LoVo (cell line): Measurements from ENCODE around the gene PDZD2.
"Not testable (repeated sequence)": the region's sequence is repeated elsewhere in the genome, so short reads cannot be mapped to it uniquely, and the experiment has no call there.

Experiments
- DNase-seq: peaks from one replicate; pipeline ENCODE4 v3.0.0-alpha.2; 2016; ENCODE audit warnings: low spot score

Gene PDZD2

GRCh38 chr5:31691408-31691807 is 52.5 kb downstream of the PDZD2 start:
- not testable (repeated sequence) for DNase-seq

- no peak for DNase-seq
Measured at GRCh38 chr5:31692561-31693221, 53.8 kb downstream of the PDZD2 start.

GRCh38 chr5:31698673-31699072 is 59.7 kb downstream of the PDZD2 start:
- DNase-seq: no peak

- no peak for DNase-seq
Measured at GRCh38 chr5:31701642-31702299, 62.8 kb downstream of the PDZD2 start.

GRCh38 chr5:31702712-31703111 is 63.8 kb downstream of the PDZD2 start:
- DNase-seq: no peak

- no peak for DNase-seq
Measured at GRCh38 chr5:31703757-31704156, 64.8 kb downstream of the PDZD2 start.

GRCh38 chr5:31706186-31706585 is 67.3 kb downstream of the PDZD2 start:
- DNase-seq: no peak

- DNase-seq: peak; percentile 37
Measured at GRCh38 chr5:31707329-31707728, 68.4 kb downstream of the PDZD2 start.

GRCh38 chr5:31708089-31708488 is 69.2 kb downstream of the PDZD2 start:
- no peak for DNase-seq

- no peak for DNase-seq
Measured at GRCh38 chr5:31711363-31711762, 72.4 kb downstream of the PDZD2 start.

GRCh38 chr5:31711935-31712592 is 73.1 kb downstream of the PDZD2 start:
- DNase-seq: no peak

GRCh38 chr5:31717561-31717960 is 78.6 kb downstream of the PDZD2 start:
- DNase-seq: no peak

GRCh38 chr5:31720004-31720403 is 81.1 kb downstream of the PDZD2 start:
- DNase-seq: no peak

GRCh38 chr5:31720811-31721345 is 81.9 kb downstream of the PDZD2 start:
- DNase-seq: no peak

GRCh38 chr5:31722111-31722510 is 83.2 kb downstream of the PDZD2 start:
- DNase-seq: no peak

GRCh38 chr5:31725996-31726395 is 87.1 kb downstream of the PDZD2 start:
- no peak for DNase-seq

- no peak for DNase-seq
Measured at GRCh38 chr5:31726952-31727351, 88.0 kb downstream of the PDZD2 start.

GRCh38 chr5:31728039-31728438 is 89.1 kb downstream of the PDZD2 start:
- DNase-seq: no peak

GRCh38 chr5:31728806-31729205 is 89.9 kb downstream of the PDZD2 start:
- not testable (repeated sequence) for DNase-seq

GRCh38 chr5:31730139-31730538 is 91.2 kb downstream of the PDZD2 start:
- DNase-seq: no peak

GRCh38 chr5:31731016-31731415 is 92.1 kb downstream of the PDZD2 start:
- no peak for DNase-seq

- no peak for DNase-seq
Measured at GRCh38 chr5:31731710-31732301, 92.9 kb downstream of the PDZD2 start.

GRCh38 chr5:31732821-31733220 is 93.9 kb downstream of the PDZD2 start:
- DNase-seq: not testable (repeated sequence)
